ENCODE measurements around the gene GABBR2. TPM values are rescaled to one million over a fixed set of nuclear protein-coding genes. Genes with fewer than 3 reads are reported as not detected.

GABBR2 gene
- total and polyA plus RNA-seq, 2 experiments from 2014 or later: 0.89 to 1.3 TPM

DNA sequence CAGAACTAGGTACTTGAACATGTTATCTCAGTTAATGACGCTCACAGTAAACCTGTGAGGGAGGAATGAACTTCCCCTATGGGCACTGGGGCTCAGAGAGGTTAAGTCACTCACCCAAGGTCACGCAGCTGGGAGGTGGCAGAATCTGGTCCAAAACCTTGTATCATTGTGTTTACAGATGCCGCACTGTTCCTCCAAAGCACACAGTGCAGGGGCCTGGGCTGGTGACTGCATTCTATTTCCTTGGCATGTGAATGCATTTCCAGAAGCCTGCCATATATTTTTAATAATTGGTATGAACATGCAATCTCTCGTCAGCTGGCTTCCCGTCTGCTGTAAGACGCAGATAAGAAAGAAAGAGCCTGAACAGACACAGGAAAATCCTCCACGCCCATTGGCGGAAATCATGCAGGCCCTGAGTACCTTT is 376.3 kb downstream of the GABBR2 start:
- Mint-ChIP-seq H3K27me3 (ENCODE audit: insufficient read depth, low read depth, poor library complexity) (no peaks in the 10 kb centered on the region), H3K4me1 (no peaks in the 10 kb centered on the region), H3K9me3 (no peaks in the 10 kb centered on the region), H3K27ac (no peak overlapping the region), H3K4me3 (no peak overlapping the region), H3K36me3 (ENCODE audit: low read depth) (no peaks in the 10 kb centered on the region)
- Histone ChIP-seq H3K4me2 (no peak overlapping the region), H3K4me1 (ENCODE audit: insufficient read depth) (no peaks in the 10 kb centered on the region), H3K36me3 (ENCODE audit: insufficient read depth) (no peaks in the 10 kb centered on the region), H3K79me2 (replicated peaks; ENCODE audit: insufficient read depth) (no peaks in the 10 kb centered on the region), H3K9me2 (ENCODE audit: insufficient read depth) (no peaks in the 10 kb centered on the region), H3F3A (replicated peaks; ENCODE audit: low read depth) (no peaks in the 10 kb centered on the region), H4K20me1 (replicated peaks; ENCODE audit: insufficient read depth) (no peaks in the 10 kb centered on the region), H3K4me3 (no peak overlapping the region), H3K27ac (ENCODE audit: low read depth) (no peak overlapping the region), H3K27me3 (ENCODE audit: insufficient read depth) (no peaks in the 10 kb centered on the region), H2AFZ (no peak overlapping the region)
- TF ChIP-seq ZNF114 (CRISPR knock-in tag; IDR thresholded peaks at IDR 0.05) (no peak), ETS1 (IDR thresholded peaks at IDR 0.05) (no peak), JUNB (IDR thresholded peaks at IDR 0.05; ENCODE audit: unreplicated experiment) (no peak), CREB1 (CRISPR knock-in tag; IDR thresholded peaks at IDR 0.05; ENCODE audit: low read depth) (no peak), EZH2phosphoT487 (IDR thresholded peaks at IDR 0.05; ENCODE audit: unreplicated experiment) (no peak), ZNF331 (CRISPR knock-in tag; IDR thresholded peaks at IDR 0.05; ENCODE audit: low read depth) (no peak), NANOG (IDR thresholded peaks at IDR 0.05; ENCODE audit: borderline replicate concordance) (no peak), CTCF (conservative IDR thresholded peaks at IDR 0.05; ENCODE audit: low read depth in 2 of 2) (no peak), POLR2AphosphoS5 (IDR thresholded peaks at IDR 0.05; ENCODE audit: low read depth) (no peak), EZH2 (IDR thresholded peaks at IDR 0.05; ENCODE audit: low read depth, unreplicated experiment) (no peak), STAT1 (IDR thresholded peaks at IDR 0.05; ENCODE audit: unreplicated experiment) (no peak)
- TF ChIP-seq, protein P1, sequence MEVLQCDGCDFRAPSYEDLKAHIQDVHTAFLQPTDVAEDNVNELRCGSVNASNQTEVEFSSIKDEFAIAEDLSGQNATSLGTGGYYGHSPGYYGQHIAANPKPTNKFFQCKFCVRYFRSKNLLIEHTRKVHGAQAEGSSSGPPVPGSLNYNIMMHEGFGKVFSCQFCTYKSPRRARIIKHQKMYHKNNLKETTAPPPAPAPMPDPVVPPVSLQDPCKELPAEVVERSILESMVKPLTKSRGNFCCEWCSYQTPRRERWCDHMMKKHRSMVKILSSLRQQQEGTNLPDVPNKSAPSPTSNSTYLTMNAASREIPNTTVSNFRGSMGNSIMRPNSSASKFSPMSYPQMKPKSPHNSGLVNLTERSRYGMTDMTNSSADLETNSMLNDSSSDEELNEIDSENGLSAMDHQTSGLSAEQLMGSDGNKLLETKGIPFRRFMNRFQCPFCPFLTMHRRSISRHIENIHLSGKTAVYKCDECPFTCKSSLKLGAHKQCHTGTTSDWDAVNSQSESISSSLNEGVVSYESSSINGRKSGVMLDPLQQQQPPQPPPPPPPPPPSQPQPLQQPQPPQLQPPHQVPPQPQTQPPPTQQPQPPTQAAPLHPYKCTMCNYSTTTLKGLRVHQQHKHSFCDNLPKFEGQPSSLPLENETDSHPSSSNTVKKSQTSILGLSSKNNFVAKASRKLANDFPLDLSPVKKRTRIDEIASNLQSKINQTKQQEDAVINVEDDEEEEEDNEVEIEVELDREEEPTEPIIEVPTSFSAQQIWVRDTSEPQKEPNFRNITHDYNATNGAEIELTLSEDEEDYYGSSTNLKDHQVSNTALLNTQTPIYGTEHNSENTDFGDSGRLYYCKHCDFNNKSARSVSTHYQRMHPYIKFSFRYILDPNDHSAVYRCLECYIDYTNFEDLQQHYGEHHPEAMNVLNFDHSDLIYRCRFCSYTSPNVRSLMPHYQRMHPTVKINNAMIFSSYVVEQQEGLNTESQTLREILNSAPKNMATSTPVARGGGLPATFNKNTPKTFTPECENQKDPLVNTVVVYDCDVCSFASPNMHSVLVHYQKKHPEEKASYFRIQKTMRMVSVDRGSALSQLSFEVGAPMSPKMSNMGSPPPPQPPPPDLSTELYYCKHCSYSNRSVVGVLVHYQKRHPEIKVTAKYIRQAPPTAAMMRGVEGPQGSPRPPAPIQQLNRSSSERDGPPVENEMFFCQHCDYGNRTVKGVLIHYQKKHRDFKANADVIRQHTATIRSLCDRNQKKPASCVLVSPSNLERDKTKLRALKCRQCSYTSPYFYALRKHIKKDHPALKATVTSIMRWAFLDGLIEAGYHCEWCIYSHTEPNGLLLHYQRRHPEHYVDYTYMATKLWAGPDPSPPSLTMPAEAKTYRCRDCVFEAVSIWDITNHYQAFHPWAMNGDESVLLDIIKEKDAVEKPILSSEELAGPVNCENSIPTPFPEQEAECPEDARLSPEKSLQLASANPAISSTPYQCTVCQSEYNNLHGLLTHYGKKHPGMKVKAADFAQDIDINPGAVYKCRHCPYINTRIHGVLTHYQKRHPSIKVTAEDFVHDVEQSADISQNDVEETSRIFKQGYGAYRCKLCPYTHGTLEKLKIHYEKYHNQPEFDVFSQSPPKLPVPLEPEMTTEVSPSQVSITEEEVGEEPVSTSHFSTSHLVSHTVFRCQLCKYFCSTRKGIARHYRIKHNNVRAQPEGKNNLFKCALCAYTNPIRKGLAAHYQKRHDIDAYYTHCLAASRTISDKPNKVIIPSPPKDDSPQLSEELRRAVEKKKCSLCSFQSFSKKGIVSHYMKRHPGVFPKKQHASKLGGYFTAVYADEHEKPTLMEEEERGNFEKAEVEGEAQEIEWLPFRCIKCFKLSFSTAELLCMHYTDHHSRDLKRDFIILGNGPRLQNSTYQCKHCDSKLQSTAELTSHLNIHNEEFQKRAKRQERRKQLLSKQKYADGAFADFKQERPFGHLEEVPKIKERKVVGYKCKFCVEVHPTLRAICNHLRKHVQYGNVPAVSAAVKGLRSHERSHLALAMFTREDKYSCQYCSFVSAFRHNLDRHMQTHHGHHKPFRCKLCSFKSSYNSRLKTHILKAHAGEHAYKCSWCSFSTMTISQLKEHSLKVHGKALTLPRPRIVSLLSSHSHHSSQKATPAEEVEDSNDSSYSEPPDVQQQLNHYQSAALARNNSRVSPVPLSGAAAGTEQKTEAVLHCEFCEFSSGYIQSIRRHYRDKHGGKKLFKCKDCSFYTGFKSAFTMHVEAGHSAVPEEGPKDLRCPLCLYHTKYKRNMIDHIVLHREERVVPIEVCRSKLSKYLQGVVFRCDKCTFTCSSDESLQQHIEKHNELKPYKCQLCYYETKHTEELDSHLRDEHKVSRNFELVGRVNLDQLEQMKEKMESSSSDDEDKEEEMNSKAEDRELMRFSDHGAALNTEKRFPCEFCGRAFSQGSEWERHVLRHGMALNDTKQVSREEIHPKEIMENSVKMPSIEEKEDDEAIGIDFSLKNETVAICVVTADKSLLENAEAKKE (CRISPR knock-in tag; IDR thresholded peaks at IDR 0.05): no peak
- TF ChIP-seq, protein P2, sequence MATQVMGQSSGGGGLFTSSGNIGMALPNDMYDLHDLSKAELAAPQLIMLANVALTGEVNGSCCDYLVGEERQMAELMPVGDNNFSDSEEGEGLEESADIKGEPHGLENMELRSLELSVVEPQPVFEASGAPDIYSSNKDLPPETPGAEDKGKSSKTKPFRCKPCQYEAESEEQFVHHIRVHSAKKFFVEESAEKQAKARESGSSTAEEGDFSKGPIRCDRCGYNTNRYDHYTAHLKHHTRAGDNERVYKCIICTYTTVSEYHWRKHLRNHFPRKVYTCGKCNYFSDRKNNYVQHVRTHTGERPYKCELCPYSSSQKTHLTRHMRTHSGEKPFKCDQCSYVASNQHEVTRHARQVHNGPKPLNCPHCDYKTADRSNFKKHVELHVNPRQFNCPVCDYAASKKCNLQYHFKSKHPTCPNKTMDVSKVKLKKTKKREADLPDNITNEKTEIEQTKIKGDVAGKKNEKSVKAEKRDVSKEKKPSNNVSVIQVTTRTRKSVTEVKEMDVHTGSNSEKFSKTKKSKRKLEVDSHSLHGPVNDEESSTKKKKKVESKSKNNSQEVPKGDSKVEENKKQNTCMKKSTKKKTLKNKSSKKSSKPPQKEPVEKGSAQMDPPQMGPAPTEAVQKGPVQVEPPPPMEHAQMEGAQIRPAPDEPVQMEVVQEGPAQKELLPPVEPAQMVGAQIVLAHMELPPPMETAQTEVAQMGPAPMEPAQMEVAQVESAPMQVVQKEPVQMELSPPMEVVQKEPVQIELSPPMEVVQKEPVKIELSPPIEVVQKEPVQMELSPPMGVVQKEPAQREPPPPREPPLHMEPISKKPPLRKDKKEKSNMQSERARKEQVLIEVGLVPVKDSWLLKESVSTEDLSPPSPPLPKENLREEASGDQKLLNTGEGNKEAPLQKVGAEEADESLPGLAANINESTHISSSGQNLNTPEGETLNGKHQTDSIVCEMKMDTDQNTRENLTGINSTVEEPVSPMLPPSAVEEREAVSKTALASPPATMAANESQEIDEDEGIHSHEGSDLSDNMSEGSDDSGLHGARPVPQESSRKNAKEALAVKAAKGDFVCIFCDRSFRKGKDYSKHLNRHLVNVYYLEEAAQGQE (IDR thresholded peaks at IDR 0.05; ENCODE audit: unreplicated experiment): no peak
- DNase-seq (ENCODE audit: low spot score): no peak
- no peak for ATAC-seq

All from GM23338 (cell line).